ENCODE measurements around the gene RBM6.
"Not testable (repeated sequence)": the region's sequence is repeated elsewhere in the genome, so short reads cannot be mapped to it uniquely, and the experiment has no call there.

GRCh38 chr3:49932281-49932680 lies 7.7 kb upstream of the RBM6 start:
- not testable (repeated sequence) for TF ChIP-seq CTCF, POLR2A, POLR2AphosphoS5, EP300 (IDR thresholded peaks at IDR 0.05)
